GM12878 (cell line): Measurements from ENCODE around the gene THUMPD3. TPM values are rescaled to one million over a fixed set of nuclear protein-coding genes. Genes with fewer than 3 reads are reported as not detected.

Experiments
- CHD1 ChIP-seq: IDR thresholded peaks from 2 replicates; pipeline ENCODE4 v1.6.1; 2012; ENCODE audit warnings: low read depth, low read length, improper control_type of control experiment
- CREM ChIP-seq: IDR thresholded peaks from 2 replicates; pipeline ENCODE4 v1.6.1; 2014; ENCODE audit warnings: antibody characterized with exemption, low read depth
- EGR1 ChIP-seq, 2 experiments: IDR thresholded peaks; 1 replicate in 1 of 2; 2 replicates in 1 of 2; pipeline ENCODE4 v1.6.1; 2011 to 2012; ENCODE audit warnings: low read depth in 2 of 2, low read length in 2 of 2, borderline replicate concordance in 1 of 2, mild to moderate bottlenecking in 1 of 2, moderate library complexity in 1 of 2
- HDAC2 ChIP-seq: fragments of 200-600 bp; sonication (generic); IDR thresholded peaks from 2 replicates; pipeline ENCODE4 v1.6.1; 2017
- HDGF ChIP-seq: fragments of 450-650 bp; IDR thresholded peaks from 2 replicates; pipeline ENCODE4 v1.6.1; 2016; ENCODE audit warnings: antibody characterized with exemption
- IKZF2 ChIP-seq, 2 experiments: fragments of 450-650 bp; IDR thresholded peaks; 2 replicates each; pipeline ENCODE4 v1.6.1; 2017; ENCODE audit warnings: mild to moderate bottlenecking in 2 of 2, moderate library complexity in 2 of 2
- JUNB ChIP-seq: IDR thresholded peaks from 2 replicates; pipeline ENCODE4 v1.6.1; 2016; ENCODE audit warnings: antibody characterized with exemption, mild to moderate bottlenecking
- LARP7 ChIP-seq: fragments of 450-650 bp; IDR thresholded peaks from 2 replicates; pipeline ENCODE4 v1.6.1; 2017; ENCODE audit warnings: mild to moderate bottlenecking
- MYC ChIP-seq: IDR thresholded peaks from 2 replicates; pipeline ENCODE4 v1.6.1; 2011; ENCODE audit warnings: mild to moderate bottlenecking, low read length, moderate library complexity, inconsistent platforms; ENCODE audit not compliant: insufficient read depth, insufficient replicate concordance, insufficient read length, severe bottlenecking
- NBN ChIP-seq: fragments of 450-650 bp; IDR thresholded peaks from 2 replicates; pipeline ENCODE4 v1.6.1; 2016
- NFYB ChIP-seq: IDR thresholded peaks from 2 replicates; pipeline ENCODE4 v1.6.1; 2011; ENCODE audit warnings: low read depth, mild to moderate bottlenecking, low read length, improper control_type of control experiment, moderate library complexity; ENCODE audit not compliant: insufficient read depth
- POLR2AphosphoS2 ChIP-seq: IDR thresholded peaks from 2 replicates; pipeline ENCODE4 v1.6.1; 2011; ENCODE audit warnings: low read depth, mild to moderate bottlenecking, low read length, improper control_type of control experiment, moderate library complexity
- SIN3A ChIP-seq: IDR thresholded peaks from 2 replicates; pipeline ENCODE4 v1.6.1; 2012; ENCODE audit warnings: low read depth, low read length, improper control_type of control experiment
- SIX5 ChIP-seq: IDR thresholded peaks from 2 replicates; pipeline ENCODE4 v1.6.1; 2011; ENCODE audit warnings: mild to moderate bottlenecking, low read depth, low read length, moderate library complexity; ENCODE audit not compliant: severe bottlenecking
- SREBF1 ChIP-seq: IDR thresholded peaks from 2 replicates; pipeline ENCODE4 v1.6.1; 2012; ENCODE audit warnings: mild to moderate bottlenecking, low read length
- SREBF2 ChIP-seq: IDR thresholded peaks from 2 replicates; pipeline ENCODE4 v1.6.1; 2012; ENCODE audit warnings: mild to moderate bottlenecking, low read length
- SUZ12 ChIP-seq: fragments of 200-600 bp; sonication (generic); IDR thresholded peaks from one replicate; pipeline ENCODE4 v1.6.1; 2018; ENCODE audit warnings: antibody characterized with exemption, mild to moderate bottlenecking; ENCODE audit not compliant: unreplicated experiment
- TCF3 ChIP-seq: IDR thresholded peaks from 2 replicates; pipeline ENCODE4 v1.6.1; 2012; ENCODE audit warnings: low read depth, mild to moderate bottlenecking, low read length, borderline replicate concordance; ENCODE audit not compliant: insufficient read depth
- WRNIP1 ChIP-seq: IDR thresholded peaks from 2 replicates; pipeline ENCODE4 v1.6.1; 2011; ENCODE audit warnings: low read depth, low read length, improper control_type of control experiment, borderline replicate concordance
- YBX1 ChIP-seq: fragments of 450-650 bp; IDR thresholded peaks from 2 replicates; pipeline ENCODE4 v1.6.1; 2016; ENCODE audit warnings: antibody characterized with exemption
- ZBED1 ChIP-seq: IDR thresholded peaks from 2 replicates; pipeline ENCODE4 v1.6.1; 2016; ENCODE audit warnings: borderline replicate concordance
- ZNF217 ChIP-seq: fragments of 450-650 bp; IDR thresholded peaks from 2 replicates; pipeline ENCODE4 v1.6.1; 2017; ENCODE audit warnings: antibody characterized with exemption, mild to moderate bottlenecking
- polyA plus RNA-seq, 11 experiments: library from polyadenylated mRNA; depleted of rRNA in 4 of 11; unstranded in 6 of 11; stranded (reverse) in 5 of 11; fragments of >200 nt; fragmentation: Nextera tagmentation in 4 of 11; fragmentation: Illumina TruSeq in 1 of 11; extraction: Ambion mirVana in 4 of 11; extraction: Trizol in 1 of 11; gene quantifications; 1 replicate in 1 of 11; 2 replicates in 10 of 11; pipeline versions ENCODE4 v1.2.1 to v1.2.3, GENCODE V29; 2011 to 2016; ENCODE audit warnings: inconsistent platforms in 2 of 11, missing spikeins in 2 of 11, low read depth in 1 of 11
- total RNA-seq, 4 experiments: library from RNA; depleted of rRNA in 3 of 4; stranded (reverse); fragments of >200 nt in 3 of 4; fragmentation: Illumina TruSeq in 1 of 4; extraction: Trizol in 1 of 4; gene quantifications; 2 replicates each; pipeline versions ENCODE4 v1.2.1 to v1.2.3, GENCODE V29; 2013 to 2021
- TF ChIP-seq, protein P1 (sequence below): fragments of 450-650 bp; formaldehyde crosslinking; IDR thresholded peaks from 2 replicates; pipeline ENCODE4 v1.4.0; 2020; ENCODE audit warnings: mild to moderate bottlenecking, moderate library complexity
- TF ChIP-seq, protein P2 (sequence below): fragments of 450-650 bp; formaldehyde crosslinking; IDR thresholded peaks from 2 replicates; pipeline ENCODE4 v1.5.0; 2022; ENCODE audit warnings: mild to moderate bottlenecking, missing genetic modification characterization
- TF ChIP-seq, protein P3 (sequence below): IDR thresholded peaks from 2 replicates; pipeline ENCODE4 v1.6.1; 2011; ENCODE audit warnings: low read depth, low read length, improper control_type of control experiment, borderline replicate concordance

The THUMPD3 gene
- total and polyA plus RNA-seq, 10 of the 15 experiments (the other 5 are each of a cell fraction or from before 2014, with no cell fraction given), result 28.7 to 47.4 (median 41.8) TPM

DNA sequence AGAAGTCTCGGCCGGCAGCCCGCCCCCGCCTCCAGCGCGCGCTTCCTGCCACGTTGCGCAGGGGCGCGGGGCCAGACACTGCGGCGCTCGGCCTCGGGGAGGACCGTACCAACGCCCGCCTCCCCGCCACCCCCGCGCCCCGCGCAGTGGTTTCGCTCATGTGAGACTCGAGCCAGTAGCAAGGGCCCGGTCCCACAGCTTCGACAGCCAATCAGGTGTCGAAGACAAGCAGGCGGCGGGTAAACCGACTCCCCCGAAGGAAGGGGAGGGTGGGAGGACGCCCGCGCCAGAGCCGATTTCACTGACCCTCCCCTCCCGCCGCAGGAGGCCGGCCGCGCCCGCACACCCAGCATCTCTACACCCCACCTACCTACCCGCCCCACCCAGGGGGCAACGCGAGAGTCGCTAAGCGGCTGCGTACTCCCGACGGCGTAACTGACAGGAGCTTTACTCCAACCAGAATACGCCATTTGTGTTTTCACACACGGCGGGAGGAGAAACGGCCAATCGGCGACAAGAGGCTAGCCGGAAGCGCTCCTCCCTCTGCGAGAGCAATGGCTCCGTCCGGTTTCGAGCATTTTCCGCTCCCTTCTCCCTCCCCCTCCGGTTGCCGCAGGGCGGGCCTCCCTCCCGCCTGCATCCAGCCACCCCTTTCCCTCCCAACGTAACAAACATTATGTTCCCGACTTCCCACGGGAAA lies 33.9 kb downstream of the THUMPD3 start (continued):
- no peak for TF ChIP-seq SIX5
- TF ChIP-seq, protein P1, sequence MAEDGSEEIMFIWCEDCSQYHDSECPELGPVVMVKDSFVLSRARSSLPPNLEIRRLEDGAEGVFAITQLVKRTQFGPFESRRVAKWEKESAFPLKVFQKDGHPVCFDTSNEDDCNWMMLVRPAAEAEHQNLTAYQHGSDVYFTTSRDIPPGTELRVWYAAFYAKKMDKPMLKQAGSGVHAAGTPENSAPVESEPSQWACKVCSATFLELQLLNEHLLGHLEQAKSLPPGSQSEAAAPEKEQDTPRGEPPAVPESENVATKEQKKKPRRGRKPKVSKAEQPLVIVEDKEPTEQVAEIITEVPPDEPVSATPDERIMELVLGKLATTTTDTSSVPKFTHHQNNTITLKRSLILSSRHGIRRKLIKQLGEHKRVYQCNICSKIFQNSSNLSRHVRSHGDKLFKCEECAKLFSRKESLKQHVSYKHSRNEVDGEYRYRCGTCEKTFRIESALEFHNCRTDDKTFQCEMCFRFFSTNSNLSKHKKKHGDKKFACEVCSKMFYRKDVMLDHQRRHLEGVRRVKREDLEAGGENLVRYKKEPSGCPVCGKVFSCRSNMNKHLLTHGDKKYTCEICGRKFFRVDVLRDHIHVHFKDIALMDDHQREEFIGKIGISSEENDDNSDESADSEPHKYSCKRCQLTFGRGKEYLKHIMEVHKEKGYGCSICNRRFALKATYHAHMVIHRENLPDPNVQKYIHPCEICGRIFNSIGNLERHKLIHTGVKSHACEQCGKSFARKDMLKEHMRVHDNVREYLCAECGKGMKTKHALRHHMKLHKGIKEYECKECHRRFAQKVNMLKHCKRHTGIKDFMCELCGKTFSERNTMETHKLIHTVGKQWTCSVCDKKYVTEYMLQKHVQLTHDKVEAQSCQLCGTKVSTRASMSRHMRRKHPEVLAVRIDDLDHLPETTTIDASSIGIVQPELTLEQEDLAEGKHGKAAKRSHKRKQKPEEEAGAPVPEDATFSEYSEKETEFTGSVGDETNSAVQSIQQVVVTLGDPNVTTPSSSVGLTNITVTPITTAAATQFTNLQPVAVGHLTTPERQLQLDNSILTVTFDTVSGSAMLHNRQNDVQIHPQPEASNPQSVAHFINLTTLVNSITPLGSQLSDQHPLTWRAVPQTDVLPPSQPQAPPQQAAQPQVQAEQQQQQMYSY, result no peak
- TF ChIP-seq LARP7, result no peak
- peak; percentile 93 for TF ChIP-seq SREBF1
- TF ChIP-seq ZNF217, result no peak
- TF ChIP-seq YBX1, result no peak
- peak; percentile 84 for TF ChIP-seq POLR2AphosphoS2
- TF ChIP-seq, protein P2, sequence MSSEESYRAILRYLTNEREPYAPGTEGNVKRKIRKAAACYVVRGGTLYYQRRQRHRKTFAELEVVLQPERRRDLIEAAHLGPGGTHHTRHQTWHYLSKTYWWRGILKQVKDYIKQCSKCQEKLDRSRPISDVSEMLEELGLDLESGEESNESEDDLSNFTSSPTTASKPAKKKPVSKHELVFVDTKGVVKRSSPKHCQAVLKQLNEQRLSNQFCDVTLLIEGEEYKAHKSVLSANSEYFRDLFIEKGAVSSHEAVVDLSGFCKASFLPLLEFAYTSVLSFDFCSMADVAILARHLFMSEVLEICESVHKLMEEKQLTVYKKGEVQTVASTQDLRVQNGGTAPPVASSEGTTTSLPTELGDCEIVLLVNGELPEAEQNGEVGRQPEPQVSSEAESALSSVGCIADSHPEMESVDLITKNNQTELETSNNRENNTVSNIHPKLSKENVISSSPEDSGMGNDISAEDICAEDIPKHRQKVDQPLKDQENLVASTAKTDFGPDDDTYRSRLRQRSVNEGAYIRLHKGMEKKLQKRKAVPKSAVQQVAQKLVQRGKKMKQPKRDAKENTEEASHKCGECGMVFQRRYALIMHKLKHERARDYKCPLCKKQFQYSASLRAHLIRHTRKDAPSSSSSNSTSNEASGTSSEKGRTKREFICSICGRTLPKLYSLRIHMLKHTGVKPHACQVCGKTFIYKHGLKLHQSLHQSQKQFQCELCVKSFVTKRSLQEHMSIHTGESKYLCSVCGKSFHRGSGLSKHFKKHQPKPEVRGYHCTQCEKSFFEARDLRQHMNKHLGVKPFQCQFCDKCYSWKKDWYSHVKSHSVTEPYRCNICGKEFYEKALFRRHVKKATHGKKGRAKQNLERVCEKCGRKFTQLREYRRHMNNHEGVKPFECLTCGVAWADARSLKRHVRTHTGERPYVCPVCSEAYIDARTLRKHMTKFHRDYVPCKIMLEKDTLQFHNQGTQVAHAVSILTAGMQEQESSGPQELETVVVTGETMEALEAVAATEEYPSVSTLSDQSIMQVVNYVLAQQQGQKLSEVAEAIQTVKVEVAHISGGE, result 0 out of 2 replicates have a peak, but pooled peaks have one; percentile 38
- TF ChIP-seq, protein P3, sequence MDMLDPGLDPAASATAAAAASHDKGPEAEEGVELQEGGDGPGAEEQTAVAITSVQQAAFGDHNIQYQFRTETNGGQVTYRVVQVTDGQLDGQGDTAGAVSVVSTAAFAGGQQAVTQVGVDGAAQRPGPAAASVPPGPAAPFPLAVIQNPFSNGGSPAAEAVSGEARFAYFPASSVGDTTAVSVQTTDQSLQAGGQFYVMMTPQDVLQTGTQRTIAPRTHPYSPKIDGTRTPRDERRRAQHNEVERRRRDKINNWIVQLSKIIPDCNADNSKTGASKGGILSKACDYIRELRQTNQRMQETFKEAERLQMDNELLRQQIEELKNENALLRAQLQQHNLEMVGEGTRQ, result no peak
- TF ChIP-seq SUZ12, result no peak
- peak; percentile 97 for TF ChIP-seq NFYB
- peak; percentile 96 for TF ChIP-seq HDGF
- peak in 1 of 2 experiments; percentile 97; a peak in 2 of 3 replicates for TF ChIP-seq EGR1 (IDR thresholded peaks at IDR 0.05; ENCODE audit: borderline replicate concordance in 1 of 2, low read depth in 2 of 2, low read length in 2 of 2)
- TF ChIP-seq IKZF2 (IDR thresholded peaks at IDR 0.05), result peak; percentile 86 to 90
- TF ChIP-seq WRNIP1, result no peak
- TF ChIP-seq JUNB, result no peak
- TF ChIP-seq NBN, result peak; percentile 94
- TF ChIP-seq HDAC2, result no peak
- peak; percentile 86 for TF ChIP-seq CREM
- TF ChIP-seq CHD1, result peak; percentile 97
- no peak for TF ChIP-seq SIN3A
- TF ChIP-seq MYC, result peak; percentile 23
- TF ChIP-seq ZBED1, result no peak
- peak; percentile 16; the same call in 1 of the 2 replicates for TF ChIP-seq SREBF2
- no peak for TF ChIP-seq TCF3
